ENCODE results near the gene NKAIN2. TPM values are rescaled to one million over a fixed set of nuclear protein-coding genes. Genes with fewer than 3 reads are reported as not detected.

NKAIN2 gene
- total RNA-seq, 2 donors from 2014 or later: 0.68 TPM; not detected in 1

GRCh38 chr6:123945386-123945785, 141.7 kb downstream of the NKAIN2 start:
- Histone ChIP-seq H3K27ac (no peak overlapping the region), H3K4me1 (replicated peaks) (no peaks in the 10 kb centered on the region), H3K36me3 (no peaks in the 10 kb centered on the region), H3K4me3 (no peak overlapping the region), H3K27me3 (replicated peaks; ENCODE audit: insufficient read depth) (no peaks in the 10 kb centered on the region), H3K9me3 (no peaks in the 10 kb centered on the region)
- intact Hi-C loops (cut with DNase I): no loop called here
- 67% methylated on average over 1 of the region's 1 CpG for WGBS
- TF ChIP-seq, protein P1, sequence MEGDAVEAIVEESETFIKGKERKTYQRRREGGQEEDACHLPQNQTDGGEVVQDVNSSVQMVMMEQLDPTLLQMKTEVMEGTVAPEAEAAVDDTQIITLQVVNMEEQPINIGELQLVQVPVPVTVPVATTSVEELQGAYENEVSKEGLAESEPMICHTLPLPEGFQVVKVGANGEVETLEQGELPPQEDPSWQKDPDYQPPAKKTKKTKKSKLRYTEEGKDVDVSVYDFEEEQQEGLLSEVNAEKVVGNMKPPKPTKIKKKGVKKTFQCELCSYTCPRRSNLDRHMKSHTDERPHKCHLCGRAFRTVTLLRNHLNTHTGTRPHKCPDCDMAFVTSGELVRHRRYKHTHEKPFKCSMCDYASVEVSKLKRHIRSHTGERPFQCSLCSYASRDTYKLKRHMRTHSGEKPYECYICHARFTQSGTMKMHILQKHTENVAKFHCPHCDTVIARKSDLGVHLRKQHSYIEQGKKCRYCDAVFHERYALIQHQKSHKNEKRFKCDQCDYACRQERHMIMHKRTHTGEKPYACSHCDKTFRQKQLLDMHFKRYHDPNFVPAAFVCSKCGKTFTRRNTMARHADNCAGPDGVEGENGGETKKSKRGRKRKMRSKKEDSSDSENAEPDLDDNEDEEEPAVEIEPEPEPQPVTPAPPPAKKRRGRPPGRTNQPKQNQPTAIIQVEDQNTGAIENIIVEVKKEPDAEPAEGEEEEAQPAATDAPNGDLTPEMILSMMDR (IDR thresholded peaks at IDR 0.05): no peak
- no peak for TF ChIP-seq POLR2A (IDR thresholded peaks at IDR 0.05)
- TF ChIP-seq POLR2AphosphoS5 (IDR thresholded peaks at IDR 0.05): no peak
- no peak for DNase-seq (ENCODE audit: low spot score)

- H3K4me3 ChIP-seq: no peak overlapping the region
- no peaks in the 10 kb centered on the region for H3K27me3 ChIP-seq (replicated peaks; ENCODE audit: insufficient read depth)
- no peaks in the 10 kb centered on the region for H3K9me3 ChIP-seq
- DNase-seq (ENCODE audit: low spot score): no peak
- TF ChIP-seq, protein P1 (IDR thresholded peaks at IDR 0.05): no peak
- TF ChIP-seq POLR2AphosphoS5 (IDR thresholded peaks at IDR 0.05): no peak
- no peak for TF ChIP-seq POLR2A (IDR thresholded peaks at IDR 0.05)
- intact Hi-C loops (cut with DNase I): no loop called here
- no peaks in the 10 kb centered on the region for H3K4me1 ChIP-seq (replicated peaks)
- no peaks in the 10 kb centered on the region for H3K36me3 ChIP-seq
- 84% methylated on average over 4 of the region's 4 CpGs for WGBS
- H3K27ac ChIP-seq: no peak overlapping the region
Observed at GRCh38 chr6:123953920-123954319, 150.3 kb downstream of the NKAIN2 start.

- Histone ChIP-seq H3K4me1 (replicated peaks) (no peaks in the 10 kb centered on the region), H3K27ac (no peak overlapping the region), H3K4me3 (no peak overlapping the region), H3K9me3 (no peaks in the 10 kb centered on the region), H3K36me3 (no peaks in the 10 kb centered on the region), H3K27me3 (replicated peaks; ENCODE audit: insufficient read depth) (no peaks in the 10 kb centered on the region)
- WGBS: 92% methylated on average over 5 of the region's 5 CpGs
- TF ChIP-seq POLR2AphosphoS5 (IDR thresholded peaks at IDR 0.05): no peak
- no peak for TF ChIP-seq POLR2A (IDR thresholded peaks at IDR 0.05)
- TF ChIP-seq, protein P1 (IDR thresholded peaks at IDR 0.05): no peak
- DNase-seq (ENCODE audit: low spot score): no peak
- intact Hi-C loops (cut with DNase I): no loop called here
Observed at GRCh38 chr6:123956492-123957139, 153.0 kb downstream of the NKAIN2 start.

DNA sequence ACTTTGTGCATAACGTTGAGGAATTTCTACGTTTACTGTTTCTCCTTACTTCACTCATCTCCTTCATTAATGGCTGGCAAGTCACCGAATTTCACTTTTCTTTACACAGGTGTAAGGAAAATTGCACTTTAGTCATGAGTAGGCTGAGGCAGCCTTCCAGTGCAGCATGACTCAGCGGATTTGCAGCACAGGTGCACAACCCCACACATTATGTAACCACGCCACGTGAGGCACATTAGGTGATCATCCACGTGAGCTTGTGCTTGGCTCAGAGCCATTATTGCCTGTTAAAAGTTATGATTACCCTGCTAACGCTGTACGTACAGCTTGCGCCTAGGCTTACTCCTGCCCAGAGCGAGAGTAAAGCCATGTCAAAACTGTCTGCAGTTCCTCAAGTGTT, 158.8 kb downstream of the NKAIN2 start:
- no peaks in the 10 kb centered on the region for H3K27me3 ChIP-seq (replicated peaks; ENCODE audit: insufficient read depth)
- no peaks in the 10 kb centered on the region for H3K4me1 ChIP-seq (replicated peaks)
- TF ChIP-seq, protein P1 (IDR thresholded peaks at IDR 0.05): no peak
- TF ChIP-seq POLR2AphosphoS5 (IDR thresholded peaks at IDR 0.05): no peak
- no peak for TF ChIP-seq POLR2A (IDR thresholded peaks at IDR 0.05)
- no peaks in the 10 kb centered on the region for H3K36me3 ChIP-seq
- WGBS: 61% methylated on average over 11 of the region's 11 CpGs
- DNase-seq (ENCODE audit: low spot score): no peak
- H3K27ac ChIP-seq: no peak overlapping the region
- intact Hi-C loops (cut with DNase I): no loop called here
- no peak overlapping the region for H3K4me3 ChIP-seq
- H3K9me3 ChIP-seq: no peaks in the 10 kb centered on the region

DNA sequence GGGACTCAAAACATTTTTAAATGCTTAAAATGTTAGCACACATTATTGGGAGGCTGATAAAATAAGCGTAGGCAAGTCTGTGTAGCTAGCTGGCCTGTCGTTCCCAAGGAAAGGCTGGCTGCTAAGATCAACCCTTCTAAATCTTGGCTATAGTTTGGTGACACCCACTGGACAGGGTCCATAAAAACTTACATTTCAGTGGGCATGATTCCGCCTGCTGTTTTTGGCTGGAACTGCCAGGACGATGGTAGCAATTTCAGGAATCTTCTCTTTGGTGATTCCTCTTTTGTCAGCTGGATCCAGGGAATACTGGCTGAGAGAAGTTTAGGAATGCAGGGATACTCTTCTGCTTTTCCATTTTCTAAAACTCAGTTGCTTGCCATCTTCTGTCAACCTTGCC, 162.2 kb downstream of the NKAIN2 start:
- intact Hi-C loops (cut with DNase I): no loop called here
- Histone ChIP-seq H3K36me3 (no peaks in the 10 kb centered on the region), H3K4me1 (replicated peaks) (no peaks in the 10 kb centered on the region), H3K27me3 (replicated peaks; ENCODE audit: insufficient read depth) (no peaks in the 10 kb centered on the region), H3K4me3 (no peak overlapping the region), H3K9me3 (no peaks in the 10 kb centered on the region), H3K27ac (no peak overlapping the region)
- TF ChIP-seq, protein P1 (IDR thresholded peaks at IDR 0.05): no peak
- no peak for TF ChIP-seq POLR2AphosphoS5 (IDR thresholded peaks at IDR 0.05)
- TF ChIP-seq POLR2A (IDR thresholded peaks at IDR 0.05): no peak
- 24% methylated on average over 4 of the region's 4 CpGs for WGBS
- no peak for DNase-seq (ENCODE audit: low spot score)
